K562 (cell line): ENCODE data around the gene CAMSAP3.

Experiments used
- ARHGAP35 ChIP-seq: fragments of 450-650 bp; IDR thresholded peaks from 2 replicates; pipeline ENCODE4 v1.6.1; 2018; ENCODE audit not compliant: partially characterized antibody
- CEBPB ChIP-seq: fragments of 450-650 bp; IDR thresholded peaks from 2 replicates; pipeline ENCODE4 v1.6.1; 2016; ENCODE audit warnings: missing genetic modification characterization, missing compliant biosample characterization
- EZH2 ChIP-seq: IDR thresholded peaks from 2 replicates; pipeline ENCODE4 v1.6.1; 2012; ENCODE audit warnings: low read depth, mild to moderate bottlenecking, inconsistent platforms, low read length, borderline replicate concordance
- FOXJ3 ChIP-seq: sonication (generic); formaldehyde crosslinking; IDR thresholded peaks from 2 replicates; pipeline ENCODE4 v1.4.0; 2020; ENCODE audit warnings: mild to moderate bottlenecking, missing genetic modification reagents
- FOXM1 ChIP-seq, 2 experiments: fragments of 450-650 bp in 1 of 2; sonication (generic) in 1 of 2; formaldehyde crosslinking in 1 of 2; IDR thresholded peaks; 2 replicates each; pipeline versions ENCODE4 v1.6.1 to v1.9.0; 2017 to 2022; ENCODE audit warnings: low read depth in 2 of 2, mild to moderate bottlenecking in 2 of 2, missing genetic modification reagents in 1 of 2, moderate library complexity in 1 of 2
- JUNB ChIP-seq: fragments of 450-650 bp; formaldehyde crosslinking; conservative IDR thresholded peaks from 2 replicates; pipeline ENCODE4 v1.4.0; 2020; ENCODE audit warnings: mild to moderate bottlenecking
- TCF7L2 ChIP-seq: fragments of 150-350 bp; IDR thresholded peaks from 2 replicates; pipeline ENCODE4 v1.6.1; 2016; ENCODE audit warnings: low read depth, mild to moderate bottlenecking, low read length, moderate library complexity
- ZSCAN29 ChIP-seq: fragments of 450-650 bp; IDR thresholded peaks from 2 replicates; pipeline ENCODE4 v1.6.1; 2017

GRCh38 chr19:7596211-7596937, 711 bp downstream of the CAMSAP3 start:
- no peak for TF ChIP-seq CEBPB (tag)
- no peak for TF ChIP-seq ARHGAP35
- TF ChIP-seq TCF7L2, result no peak
- no peak for TF ChIP-seq EZH2
- TF ChIP-seq JUNB (CRISPR knock-in tag), result no peak
- no peak for TF ChIP-seq FOXJ3
- TF ChIP-seq FOXM1 (IDR thresholded peaks at IDR 0.05; ENCODE audit: low read depth), result no peak
- no peak for TF ChIP-seq FOXM1 (CRISPR knock-in tag; IDR thresholded peaks at IDR 0.05; ENCODE audit: low read depth)
- TF ChIP-seq ZSCAN29, result no peak
